ENCODE results near the gene ENGASE. TPM values are rescaled to one million over a fixed set of nuclear protein-coding genes. Genes with fewer than 3 reads are reported as not detected.

ENGASE gene
- total and polyA plus RNA-seq, 2 of the 8 experiments (the other 6 are each of a cell fraction or from before 2014, with no cell fraction given), result 9.3 to 36.1 TPM

GRCh38 chr17:79118924-79119323 is 44.3 kb downstream of the ENGASE start (continued):
- TF ChIP-seq, protein P1, sequence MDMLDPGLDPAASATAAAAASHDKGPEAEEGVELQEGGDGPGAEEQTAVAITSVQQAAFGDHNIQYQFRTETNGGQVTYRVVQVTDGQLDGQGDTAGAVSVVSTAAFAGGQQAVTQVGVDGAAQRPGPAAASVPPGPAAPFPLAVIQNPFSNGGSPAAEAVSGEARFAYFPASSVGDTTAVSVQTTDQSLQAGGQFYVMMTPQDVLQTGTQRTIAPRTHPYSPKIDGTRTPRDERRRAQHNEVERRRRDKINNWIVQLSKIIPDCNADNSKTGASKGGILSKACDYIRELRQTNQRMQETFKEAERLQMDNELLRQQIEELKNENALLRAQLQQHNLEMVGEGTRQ (IDR thresholded peaks at IDR 0.05; ENCODE audit: low read length), result no peak
- TF ChIP-seq CTBP2 (IDR thresholded peaks at IDR 0.05; ENCODE audit: borderline replicate concordance, insufficient read depth, insufficient read length, low read length) (no peak), FOSL1 (IDR thresholded peaks at IDR 0.05; ENCODE audit: insufficient read depth, low read depth, low read length) (no peak), KDM1A (IDR thresholded peaks at IDR 0.05; ENCODE audit: borderline replicate concordance, low read length) (no peak), SAP30 (IDR thresholded peaks at IDR 0.05; ENCODE audit: insufficient read depth, insufficient replicate concordance, low read length) (no peak), BACH1 (IDR thresholded peaks at IDR 0.05; ENCODE audit: low read length) (no peak), KDM4A (IDR thresholded peaks at IDR 0.05; ENCODE audit: low read depth, low read length, severe bottlenecking) (no peak)
